H9 (cell line): ENCODE measurements around the gene C7orf57. TPM values are rescaled to one million over a fixed set of nuclear protein-coding genes. Genes with fewer than 3 reads are reported as not detected.

Experiments used
- DNase-seq: peaks from one replicate; pipeline ENCODE4 v3.0.0-alpha.2; 2017
- H2AFZ ChIP-seq: one replicate; pipeline ENCODE4 v1.6.1; 2013; ENCODE audit warnings: mild to moderate bottlenecking, low read length, control low read depth, moderate library complexity
- H2AK5ac ChIP-seq: 2 replicates; pipeline ENCODE4 v1.6.1; 2013; ENCODE audit warnings: low read length, control low read depth, mixed read lengths; ENCODE audit not compliant: insufficient read length
- H2BK120ac ChIP-seq: one replicate; pipeline ENCODE4 v1.6.1; 2013; ENCODE audit warnings: low read depth, mild to moderate bottlenecking, low read length, control low read depth, inconsistent platforms; ENCODE audit not compliant: poor library complexity, severe bottlenecking
- H2BK12ac ChIP-seq: 2 replicates; pipeline ENCODE4 v1.6.1; 2013; ENCODE audit warnings: low read length, control low read depth, mixed read lengths, low read depth; ENCODE audit not compliant: insufficient read length
- H2BK15ac ChIP-seq: 2 replicates; pipeline ENCODE4 v1.6.1; 2013; ENCODE audit warnings: low read depth, low read length, control low read depth
- H2BK20ac ChIP-seq: one replicate; pipeline ENCODE4 v1.6.1; 2013; ENCODE audit warnings: low read depth, mild to moderate bottlenecking, low read length, control low read depth, inconsistent platforms; ENCODE audit not compliant: poor library complexity, severe bottlenecking
- H2BK5ac ChIP-seq: 2 replicates; pipeline ENCODE4 v1.6.1; 2013; ENCODE audit warnings: low read length, control low read depth, mixed read lengths; ENCODE audit not compliant: insufficient read length
- H3K14ac ChIP-seq: 2 replicates; pipeline ENCODE4 v1.6.1; 2013; ENCODE audit warnings: low read length, control low read depth; ENCODE audit not compliant: insufficient read depth
- H3K18ac ChIP-seq: 2 replicates; pipeline ENCODE4 v1.6.1; 2013; ENCODE audit warnings: low read depth, mild to moderate bottlenecking, mixed read lengths, low read length, control low read depth; ENCODE audit not compliant: insufficient read length
- H3K23ac ChIP-seq: 2 replicates; pipeline ENCODE4 v1.6.1; 2013; ENCODE audit warnings: low read length, control low read depth, mixed read lengths, low read depth; ENCODE audit not compliant: insufficient read length
- H3K23me2 ChIP-seq: 2 replicates; pipeline ENCODE4 v1.6.1; 2013; ENCODE audit warnings: low read depth, mild to moderate bottlenecking, mixed read lengths, low read length, control low read depth; ENCODE audit not compliant: insufficient read length, poor library complexity, severe bottlenecking
- H3K27ac ChIP-seq: 2 replicates; pipeline ENCODE4 v1.5.1; 2013; ENCODE audit warnings: low read length, control low read depth, mixed read lengths, low read depth; ENCODE audit not compliant: insufficient read length
- H3K27me3 ChIP-seq: 2 replicates; pipeline ENCODE4 v1.6.1; 2013; ENCODE audit warnings: low read length, control low read depth, inconsistent platforms; ENCODE audit not compliant: insufficient read depth
- H3K4ac ChIP-seq: 2 replicates; pipeline ENCODE4 v1.6.1; 2013; ENCODE audit warnings: low read depth, mild to moderate bottlenecking, control low read depth, inconsistent platforms, low read length, moderate library complexity
- H3K4me1 ChIP-seq: 2 replicates; pipeline ENCODE4 v1.6.1; 2013; ENCODE audit warnings: low read length, control low read depth, inconsistent platforms; ENCODE audit not compliant: insufficient read depth
- H3K4me2 ChIP-seq: 2 replicates; pipeline ENCODE4 v1.6.1; 2013; ENCODE audit warnings: low read length, control low read depth, mixed read lengths; ENCODE audit not compliant: insufficient read length, insufficient read depth
- H3K56ac ChIP-seq: 2 replicates; pipeline ENCODE4 v1.6.1; 2013; ENCODE audit warnings: low read depth, mild to moderate bottlenecking, mixed read lengths, low read length, control low read depth; ENCODE audit not compliant: insufficient read length
- H3K79me1 ChIP-seq: 2 replicates; pipeline ENCODE4 v1.6.1; 2013; ENCODE audit warnings: low read depth, mild to moderate bottlenecking, moderate library complexity, low read length, control low read depth, inconsistent platforms; ENCODE audit not compliant: insufficient read depth, poor library complexity, severe bottlenecking
- H3K79me2 ChIP-seq: 2 replicates; pipeline ENCODE4 v1.6.1; 2013; ENCODE audit warnings: low read length, control low read depth, inconsistent platforms; ENCODE audit not compliant: insufficient read depth
- H3K9ac ChIP-seq: 2 replicates; pipeline ENCODE4 v1.6.1; 2013; ENCODE audit warnings: low read length, control low read depth, mixed read lengths; ENCODE audit not compliant: insufficient read length; ENCODE audit errors: extremely low read depth
- H3K9me3 ChIP-seq: one replicate; pipeline ENCODE4 v1.6.1; 2013; ENCODE audit warnings: low read depth, low read length, inconsistent platforms; ENCODE audit not compliant: control insufficient read depth
- H3T11ph ChIP-seq: one replicate; pipeline ENCODE4 v1.6.1; 2013; ENCODE audit warnings: mild to moderate bottlenecking, low read length, control low read depth, inconsistent platforms
- H4K20me1 ChIP-seq: one replicate; pipeline ENCODE4 v1.6.1; 2013; ENCODE audit not compliant: control insufficient read depth, insufficient read length, insufficient read depth
- H4K5ac ChIP-seq: 2 replicates; pipeline ENCODE4 v1.6.1; 2013; ENCODE audit warnings: low read depth, mild to moderate bottlenecking, mixed read lengths, low read length, control low read depth; ENCODE audit not compliant: insufficient read length
- H4K8ac ChIP-seq: replicated peaks from 2 replicates; pipeline ENCODE4 v1.6.1; 2013; ENCODE audit warnings: low read length, control low read depth, mixed read lengths, low read depth; ENCODE audit not compliant: insufficient read length
- H4K91ac ChIP-seq: 2 replicates; pipeline ENCODE4 v1.6.1; 2013; ENCODE audit warnings: low read depth, mild to moderate bottlenecking, moderate library complexity, mixed read lengths, low read length, control low read depth; ENCODE audit not compliant: insufficient read length
- H3K27ac Mint-ChIP-seq, 3 experiments: 2 replicates in 2 of 3; 3 replicates in 1 of 3; pipeline ENCODE4 v1.8.0; 2020 to 2021; ENCODE audit warnings: mixed read lengths in 3 of 3, mild to moderate bottlenecking in 1 of 3, moderate library complexity in 1 of 3
- H3K27me3 Mint-ChIP-seq: 2 replicates; pipeline ENCODE4 v1.8.0; 2021; ENCODE audit warnings: low read depth, mild to moderate bottlenecking, moderate library complexity, mixed read lengths
- H3K36me3 Mint-ChIP-seq, 3 experiments: 2 replicates in 2 of 3; 3 replicates in 1 of 3; pipeline ENCODE4 v1.8.0; 2020 to 2021; ENCODE audit warnings: low read depth in 3 of 3, mixed read lengths in 3 of 3; ENCODE audit not compliant: insufficient read depth in 1 of 3
- H3K4me1 Mint-ChIP-seq, 2 experiments: 2 replicates each; pipeline ENCODE4 v1.8.0; 2020; ENCODE audit warnings: mixed read lengths in 2 of 2
- H3K4me3 Mint-ChIP-seq, 2 experiments: 2 replicates in 1 of 2; 3 replicates in 1 of 2; pipeline ENCODE4 v1.8.0; 2020 to 2021; ENCODE audit warnings: mild to moderate bottlenecking in 2 of 2, mixed read lengths in 2 of 2, moderate library complexity in 1 of 2
- H3K9me3 Mint-ChIP-seq, 2 experiments: 2 replicates in 1 of 2; 3 replicates in 1 of 2; pipeline ENCODE4 v1.8.0; 2020; ENCODE audit warnings: mild to moderate bottlenecking in 2 of 2, mixed read lengths in 2 of 2, moderate library complexity in 1 of 2
- WGBS: extraction: QIAGEN DNeasy Blood & Tissue Kit; methylation state at CpG from one replicate; pipeline ENCODE4 v1.1.7; 2013; ENCODE audit warnings: missing lambda C conversion rate, low lambda C conversion rate, mixed read lengths; ENCODE audit not compliant: insufficient read length; ENCODE audit errors: extremely low coverage; 5-methylcytosine and 5-hydroxymethylcytosine counted together
- total RNA-seq: library from RNA; stranded (reverse); gene quantifications from 2 replicates; pipeline ENCODE4 v1.2.1, GENCODE V29; 2021
- TF ChIP-seq, protein P1 (sequence below): fragments of 200-600 bp; sonication (generic); conservative IDR thresholded peaks from 3 replicates; pipeline ENCODE4 v1.8.0; 2021; ENCODE audit warnings: antibody characterized with exemption, mild to moderate bottlenecking

Gene C7orf57
- total RNA-seq, 1 experiment from 2014 or later, result not detected

DNA sequence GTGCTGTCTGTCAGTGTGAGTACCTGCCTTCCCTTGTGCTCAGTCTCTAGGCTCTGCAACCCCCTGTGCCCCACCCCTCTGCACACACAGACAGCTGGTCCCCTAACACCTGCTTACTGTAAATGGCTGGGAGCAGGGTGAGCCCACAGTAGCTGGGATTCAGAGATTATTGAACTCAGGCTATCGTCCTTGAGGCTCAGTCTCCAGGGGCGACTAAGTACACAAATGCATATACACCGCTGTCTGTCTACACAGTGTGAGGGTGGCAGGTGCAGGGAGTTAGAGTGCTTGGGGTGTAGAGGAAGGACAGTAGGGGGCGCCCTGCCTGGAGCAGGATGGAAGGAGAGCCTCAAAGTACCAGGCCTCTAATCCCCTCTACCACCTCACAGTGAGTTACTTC is 66.6 kb downstream of the C7orf57 start:
- no peak overlapping the region for H2AK5ac ChIP-seq
- no peaks in the 10 kb centered on the region for H4K20me1 ChIP-seq
- H3K4me1 ChIP-seq, result no peaks in the 10 kb centered on the region
- H3K27me3 ChIP-seq, result no peaks in the 10 kb centered on the region
- no CpG with 5 or more reads among the region's 4 CpGs for WGBS
- TF ChIP-seq, protein P1, sequence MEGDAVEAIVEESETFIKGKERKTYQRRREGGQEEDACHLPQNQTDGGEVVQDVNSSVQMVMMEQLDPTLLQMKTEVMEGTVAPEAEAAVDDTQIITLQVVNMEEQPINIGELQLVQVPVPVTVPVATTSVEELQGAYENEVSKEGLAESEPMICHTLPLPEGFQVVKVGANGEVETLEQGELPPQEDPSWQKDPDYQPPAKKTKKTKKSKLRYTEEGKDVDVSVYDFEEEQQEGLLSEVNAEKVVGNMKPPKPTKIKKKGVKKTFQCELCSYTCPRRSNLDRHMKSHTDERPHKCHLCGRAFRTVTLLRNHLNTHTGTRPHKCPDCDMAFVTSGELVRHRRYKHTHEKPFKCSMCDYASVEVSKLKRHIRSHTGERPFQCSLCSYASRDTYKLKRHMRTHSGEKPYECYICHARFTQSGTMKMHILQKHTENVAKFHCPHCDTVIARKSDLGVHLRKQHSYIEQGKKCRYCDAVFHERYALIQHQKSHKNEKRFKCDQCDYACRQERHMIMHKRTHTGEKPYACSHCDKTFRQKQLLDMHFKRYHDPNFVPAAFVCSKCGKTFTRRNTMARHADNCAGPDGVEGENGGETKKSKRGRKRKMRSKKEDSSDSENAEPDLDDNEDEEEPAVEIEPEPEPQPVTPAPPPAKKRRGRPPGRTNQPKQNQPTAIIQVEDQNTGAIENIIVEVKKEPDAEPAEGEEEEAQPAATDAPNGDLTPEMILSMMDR, result peak; percentile 67; the same call in 2 of the 3 replicates
- H3K9ac ChIP-seq, result no peak overlapping the region
- no peak overlapping the region for H2BK15ac ChIP-seq
- no peak overlapping the region for H2BK120ac ChIP-seq
- no peak overlapping the region for H2BK20ac ChIP-seq
- no peak for DNase-seq
- H3T11ph ChIP-seq, result no peak overlapping the region
- H3K18ac ChIP-seq, result no peak overlapping the region
- H4K8ac ChIP-seq, result no peak overlapping the region
- no peak overlapping the region for H4K91ac ChIP-seq
- Mint-ChIP-seq H3K27me3 (no peaks in the 10 kb centered on the region), H3K9me3 (no peaks in the 10 kb centered on the region), H3K27ac (no peak overlapping the region; a peak in 1 of 7 replicates), H3K4me3 (no peak overlapping the region), H3K4me1 (no peaks in the 10 kb centered on the region), H3K36me3 (peaks cover 40 to 76% (median 73%) of the 10 kb centered on the region in 3 experiments; a peak in 6 of 7 replicates)
- no peak overlapping the region for H4K5ac ChIP-seq
- no peak overlapping the region for H3K27ac ChIP-seq
- H2BK12ac ChIP-seq, result no peak overlapping the region
- no peak overlapping the region for H2BK5ac ChIP-seq
- H2AFZ ChIP-seq, result no peak overlapping the region
- H3K56ac ChIP-seq, result no peak overlapping the region
- no peaks in the 10 kb centered on the region for H3K79me1 ChIP-seq
- H3K14ac ChIP-seq, result 0 out of 2 replicates have a peak overlapping the region, but pooled peaks have one; percentile 30
- H3K4ac ChIP-seq, result no peak overlapping the region
- no peak overlapping the region for H3K4me2 ChIP-seq
- no peak overlapping the region for H3K23ac ChIP-seq
- no peaks in the 10 kb centered on the region for H3K79me2 ChIP-seq
- H3K23me2 ChIP-seq, result no peaks in the 10 kb centered on the region
- no peaks in the 10 kb centered on the region for H3K9me3 ChIP-seq
